ENCODE results near the gene TBCD.

DNA sequence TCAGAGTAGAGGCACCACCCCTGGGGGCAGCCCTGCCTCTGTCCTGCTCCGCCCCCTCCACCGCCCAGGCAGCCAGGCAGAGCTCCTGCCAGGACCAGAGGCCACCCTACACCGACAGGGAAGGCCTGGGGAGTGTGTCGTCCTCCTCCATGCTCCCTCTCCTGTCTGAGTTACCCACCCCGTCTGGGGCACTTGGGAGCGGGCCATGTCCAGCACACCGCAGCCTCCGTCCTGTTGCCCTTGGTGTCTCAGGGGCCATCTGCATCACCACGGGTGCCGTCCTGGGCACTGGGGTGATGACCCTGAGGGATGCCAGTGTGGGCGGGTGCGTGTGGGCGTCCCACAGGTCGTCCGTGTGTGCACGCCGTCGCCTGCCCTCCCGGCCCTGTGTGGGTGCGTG is 153.3 kb downstream of the TBCD start:
- TF ChIP-seq, protein P1, sequence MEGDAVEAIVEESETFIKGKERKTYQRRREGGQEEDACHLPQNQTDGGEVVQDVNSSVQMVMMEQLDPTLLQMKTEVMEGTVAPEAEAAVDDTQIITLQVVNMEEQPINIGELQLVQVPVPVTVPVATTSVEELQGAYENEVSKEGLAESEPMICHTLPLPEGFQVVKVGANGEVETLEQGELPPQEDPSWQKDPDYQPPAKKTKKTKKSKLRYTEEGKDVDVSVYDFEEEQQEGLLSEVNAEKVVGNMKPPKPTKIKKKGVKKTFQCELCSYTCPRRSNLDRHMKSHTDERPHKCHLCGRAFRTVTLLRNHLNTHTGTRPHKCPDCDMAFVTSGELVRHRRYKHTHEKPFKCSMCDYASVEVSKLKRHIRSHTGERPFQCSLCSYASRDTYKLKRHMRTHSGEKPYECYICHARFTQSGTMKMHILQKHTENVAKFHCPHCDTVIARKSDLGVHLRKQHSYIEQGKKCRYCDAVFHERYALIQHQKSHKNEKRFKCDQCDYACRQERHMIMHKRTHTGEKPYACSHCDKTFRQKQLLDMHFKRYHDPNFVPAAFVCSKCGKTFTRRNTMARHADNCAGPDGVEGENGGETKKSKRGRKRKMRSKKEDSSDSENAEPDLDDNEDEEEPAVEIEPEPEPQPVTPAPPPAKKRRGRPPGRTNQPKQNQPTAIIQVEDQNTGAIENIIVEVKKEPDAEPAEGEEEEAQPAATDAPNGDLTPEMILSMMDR (conservative IDR thresholded peaks at IDR 0.05; ENCODE audit: low read depth, low read length) = no peak
- TF ChIP-seq EZH2 (IDR thresholded peaks at IDR 0.05; ENCODE audit: low read length, unreplicated experiment) = no peak
- TF ChIP-seq EZH2phosphoT487 (IDR thresholded peaks at IDR 0.05; ENCODE audit: borderline replicate concordance, low read length) = no peak
